Renal pelvis (tissue), 12 donors: ENCODE measurements around the gene MICALL1. TPM values are rescaled to one million over a fixed set of nuclear protein-coding genes. Genes with fewer than 3 reads are reported as not detected.
A peak's percentile ranks its signal among the peaks of the same experiment; 100 is the strongest.

ENCODE experiments used
- DNase-seq: peaks from one replicate; pipeline ENCODE4 v3.0.0-alpha.2; 2013
- long read RNA-seq, 16 experiments: transcript quantifications; one replicate each; lab custom pipeline, GENCODE V29; 2026
- polyA plus RNA-seq, 3 donors: library from polyadenylated mRNA; unstranded; fragments of 120-200 nt; gene quantifications; one replicate each; pipeline ENCODE4 v1.2.1, GENCODE V29; 2013; ENCODE audit not compliant: insufficient read length in 3 of 3

The MICALL1 gene
- polyA plus RNA-seq = 10 to 100 TPM; 28.7 to 36.9 (median 30.8) TPM
- long read RNA-seq, donor 1, full-length matches to known transcripts = 4 of 9 reads
- long read RNA-seq, donor 1, partial matches to known transcripts = 5 of 9 reads
- long read RNA-seq, donor 1, other reads (novel, unspliced or antisense) = 0 of 9 reads
- long read RNA-seq, donor 2, full-length matches to known transcripts = 5 of 22 reads
- long read RNA-seq, donor 2, partial matches to known transcripts = 17 of 22 reads
- long read RNA-seq, donor 2, other reads (novel, unspliced or antisense) = 0 of 22 reads
- long read RNA-seq, donor 3, full-length matches to known transcripts = 3 of 10 reads
- long read RNA-seq, donor 3, partial matches to known transcripts = 7 of 10 reads
- long read RNA-seq, donor 3, other reads (novel, unspliced or antisense) = 0 of 10 reads
- long read RNA-seq, donor 4, full-length matches to known transcripts = 1 of 1 reads
- long read RNA-seq, donor 4, partial matches to known transcripts = 0 of 1 reads
- long read RNA-seq, donor 4, other reads (novel, unspliced or antisense) = 0 of 1 reads
- long read RNA-seq, donor 5, partial matches to known transcripts = 7 of 7 reads
- long read RNA-seq, donor 5, other reads (novel, unspliced or antisense) = 0 of 7 reads
- long read RNA-seq, donor 6, full-length matches to known transcripts = 1 of 1 reads
- long read RNA-seq, donor 6, partial matches to known transcripts = 0 of 1 reads
- long read RNA-seq, donor 6, other reads (novel, unspliced or antisense) = 0 of 1 reads
- long read RNA-seq, donor 7, partial matches to known transcripts = 19 of 19 reads
- long read RNA-seq, donor 7, other reads (novel, unspliced or antisense) = 0 of 19 reads
- long read RNA-seq, donor 8 = 0 reads
- long read RNA-seq, donor 9, full-length matches to known transcripts = 3 of 3 reads
- long read RNA-seq, donor 9, partial matches to known transcripts = 0 of 3 reads
- long read RNA-seq, donor 9, other reads (novel, unspliced or antisense) = 0 of 3 reads
- long read RNA-seq, donor 10, full-length matches to known transcripts = 3 of 14 reads
- long read RNA-seq, donor 10, partial matches to known transcripts = 6 of 14 reads
- long read RNA-seq, donor 10, other reads (novel, unspliced or antisense) = 5 of 14 reads
- long read RNA-seq, donor 11, full-length matches to known transcripts = 2 of 2 reads
- long read RNA-seq, donor 11, partial matches to known transcripts = 0 of 2 reads
- long read RNA-seq, donor 11, other reads (novel, unspliced or antisense) = 0 of 2 reads
- long read RNA-seq, donor 12, full-length matches to known transcripts = 4 of 10 reads
- long read RNA-seq, donor 12, partial matches to known transcripts = 6 of 10 reads
- long read RNA-seq, donor 12, other reads (novel, unspliced or antisense) = 0 of 10 reads
- long read RNA-seq, donor 13, full-length matches to known transcripts = 1 of 6 reads
- long read RNA-seq, donor 13, partial matches to known transcripts = 5 of 6 reads
- long read RNA-seq, donor 13, other reads (novel, unspliced or antisense) = 0 of 6 reads
- long read RNA-seq, donor 14, full-length matches to known transcripts = 1 of 20 reads
- long read RNA-seq, donor 14, partial matches to known transcripts = 19 of 20 reads
- long read RNA-seq, donor 14, other reads (novel, unspliced or antisense) = 0 of 20 reads
- long read RNA-seq, donor 15, full-length matches to known transcripts = 2 of 12 reads
- long read RNA-seq, donor 15, partial matches to known transcripts = 10 of 12 reads
- long read RNA-seq, donor 15, other reads (novel, unspliced or antisense) = 0 of 12 reads
- long read RNA-seq, donor 16, full-length matches to known transcripts = 4 of 10 reads
- long read RNA-seq, donor 16, partial matches to known transcripts = 6 of 10 reads
- long read RNA-seq, donor 16, other reads (novel, unspliced or antisense) = 0 of 10 reads

GRCh38 chr22:37905534-37906363 lies at the start of gene MICALL1:
Gene MICALL1, plus strand, starts transcription at chr22:37906297. Its CDS starts 126 bp downstream, at chr22:37906423.
- DNase-seq = peak; percentile 64

- DNase-seq = no peak
Measured at GRCh38 chr22:37860796-37861421, 45.2 kb upstream of the MICALL1 start.

GRCh38 chr22:37862570-37863325 lies 43.3 kb upstream of the MICALL1 start:
- no peak for DNase-seq

- DNase-seq = no peak
Measured at GRCh38 chr22:37865510-37865909, 40.6 kb upstream of the MICALL1 start.

GRCh38 chr22:37870273-37870672 lies 35.8 kb upstream of the MICALL1 start:
- DNase-seq = no peak

- no peak for DNase-seq
Measured at GRCh38 chr22:37880668-37881440, 25.2 kb upstream of the MICALL1 start.

- peak; percentile 84 for DNase-seq
Measured at GRCh38 chr22:37884420-37884819, 21.7 kb upstream of the MICALL1 start.

GRCh38 chr22:37887584-37888378 lies 18.3 kb upstream of the MICALL1 start:
- no peak for DNase-seq

GRCh38 chr22:37891926-37892325 lies 14.2 kb upstream of the MICALL1 start:
- no peak for DNase-seq

- DNase-seq = no peak
Measured at GRCh38 chr22:37892566-37893335, 13.3 kb upstream of the MICALL1 start.

GRCh38 chr22:37893583-37893983 lies 12.5 kb upstream of the MICALL1 start:
- DNase-seq = no peak

- no peak for DNase-seq
Measured at GRCh38 chr22:37894939-37895670, 11.0 kb upstream of the MICALL1 start.

GRCh38 chr22:37896181-37896592 lies 9.9 kb upstream of the MICALL1 start:
- DNase-seq = no peak

GRCh38 chr22:37896939-37897338 lies 9.2 kb upstream of the MICALL1 start:
- DNase-seq = no peak

GRCh38 chr22:37897807-37898206 lies 8.3 kb upstream of the MICALL1 start:
- no peak for DNase-seq
